DND-41 (cell line): ENCODE results near the gene IKZF2.

Experiments
- EZH2 ChIP-seq: IDR thresholded peaks from 3 replicates; pipeline ENCODE4 v1.6.1; 2012; ENCODE audit warnings: borderline replicate concordance, low read depth, mild to moderate bottlenecking, moderate library complexity, low read length, inconsistent platforms; ENCODE audit not compliant: severe bottlenecking
- TF ChIP-seq, protein P1 (sequence below): IDR thresholded peaks from 2 replicates; pipeline ENCODE4 v1.5.1; 2012; ENCODE audit warnings: borderline replicate concordance, low read length, moderate library complexity, mild to moderate bottlenecking; ENCODE audit not compliant: poor library complexity, severe bottlenecking; ENCODE audit errors: extremely low read depth

GRCh38 chr2:213007290-213007838 is 144.0 kb downstream of the IKZF2 start:
- TF ChIP-seq, protein P1, sequence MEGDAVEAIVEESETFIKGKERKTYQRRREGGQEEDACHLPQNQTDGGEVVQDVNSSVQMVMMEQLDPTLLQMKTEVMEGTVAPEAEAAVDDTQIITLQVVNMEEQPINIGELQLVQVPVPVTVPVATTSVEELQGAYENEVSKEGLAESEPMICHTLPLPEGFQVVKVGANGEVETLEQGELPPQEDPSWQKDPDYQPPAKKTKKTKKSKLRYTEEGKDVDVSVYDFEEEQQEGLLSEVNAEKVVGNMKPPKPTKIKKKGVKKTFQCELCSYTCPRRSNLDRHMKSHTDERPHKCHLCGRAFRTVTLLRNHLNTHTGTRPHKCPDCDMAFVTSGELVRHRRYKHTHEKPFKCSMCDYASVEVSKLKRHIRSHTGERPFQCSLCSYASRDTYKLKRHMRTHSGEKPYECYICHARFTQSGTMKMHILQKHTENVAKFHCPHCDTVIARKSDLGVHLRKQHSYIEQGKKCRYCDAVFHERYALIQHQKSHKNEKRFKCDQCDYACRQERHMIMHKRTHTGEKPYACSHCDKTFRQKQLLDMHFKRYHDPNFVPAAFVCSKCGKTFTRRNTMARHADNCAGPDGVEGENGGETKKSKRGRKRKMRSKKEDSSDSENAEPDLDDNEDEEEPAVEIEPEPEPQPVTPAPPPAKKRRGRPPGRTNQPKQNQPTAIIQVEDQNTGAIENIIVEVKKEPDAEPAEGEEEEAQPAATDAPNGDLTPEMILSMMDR = no peak
- TF ChIP-seq EZH2 = no peak
